Omental fat pad (tissue), 4 donors: ENCODE results near the gene UROC1. TPM values are rescaled to one million over a fixed set of nuclear protein-coding genes. Genes with fewer than 3 reads are reported as not detected.

Experiments
- ATAC-seq: fragments of 150-250 bp; one replicate; pipeline ENCODE4 v1.9.1; 2016; ENCODE audit warnings: mild to moderate bottlenecking, moderate library complexity; ENCODE audit not compliant: low FRiP score
- DNase-seq: peaks from one replicate; pipeline ENCODE4 v3.0.0-alpha.2; 2019; ENCODE audit warnings: low spot score
- CTCF ChIP-seq, 3 donors: fragments of 450-650 bp; IDR thresholded peaks; one replicate each; pipeline ENCODE4 v1.5.1; 2016 to 2017; ENCODE audit warnings: antibody characterized with exemption in 3 of 3, mild to moderate bottlenecking in 3 of 3, moderate library complexity in 2 of 3
- total RNA-seq, 4 donors: library from RNA; depleted of rRNA; stranded (reverse); fragments of >200 nt; gene quantifications; one replicate each; pipeline ENCODE4 v1.1.0, GENCODE V29; 2016

Gene UROC1
- total RNA-seq, 4 donors from 2014 or later: not detected

- DNase-seq: no peak
- TF ChIP-seq CTCF (IDR thresholded peaks at IDR 0.05): no peak
- no peak for ATAC-seq
Measured at GRCh38 chr3:126494204-126494969, 23.2 kb downstream of the UROC1 start.

GRCh38 chr3:126493739-126494138 lies 23.8 kb downstream of the UROC1 start:
- no peak for ATAC-seq
- no peak for DNase-seq
- TF ChIP-seq CTCF (IDR thresholded peaks at IDR 0.05): no peak

- no peak for TF ChIP-seq CTCF (IDR thresholded peaks at IDR 0.05)
- DNase-seq: no peak
- ATAC-seq: no peak
Measured at GRCh38 chr3:126493051-126493450, 24.5 kb downstream of the UROC1 start.

GRCh38 chr3:126491221-126492013 lies 26.2 kb downstream of the UROC1 start:
- ATAC-seq (no peak), DNase-seq (no peak)
- TF ChIP-seq CTCF (IDR thresholded peaks at IDR 0.05): no peak

GRCh38 chr3:126490619-126491018 lies 27.0 kb downstream of the UROC1 start:
- DNase-seq (no peak), ATAC-seq (no peak)
- TF ChIP-seq CTCF (IDR thresholded peaks at IDR 0.05): no peak

GRCh38 chr3:126488886-126489569 lies 28.5 kb downstream of the UROC1 start:
- TF ChIP-seq CTCF (IDR thresholded peaks at IDR 0.05): no peak
- DNase-seq: no peak
- no peak for ATAC-seq
